ENCODE measurements around the gene DRC3.

DRC3 gene

DNA sequence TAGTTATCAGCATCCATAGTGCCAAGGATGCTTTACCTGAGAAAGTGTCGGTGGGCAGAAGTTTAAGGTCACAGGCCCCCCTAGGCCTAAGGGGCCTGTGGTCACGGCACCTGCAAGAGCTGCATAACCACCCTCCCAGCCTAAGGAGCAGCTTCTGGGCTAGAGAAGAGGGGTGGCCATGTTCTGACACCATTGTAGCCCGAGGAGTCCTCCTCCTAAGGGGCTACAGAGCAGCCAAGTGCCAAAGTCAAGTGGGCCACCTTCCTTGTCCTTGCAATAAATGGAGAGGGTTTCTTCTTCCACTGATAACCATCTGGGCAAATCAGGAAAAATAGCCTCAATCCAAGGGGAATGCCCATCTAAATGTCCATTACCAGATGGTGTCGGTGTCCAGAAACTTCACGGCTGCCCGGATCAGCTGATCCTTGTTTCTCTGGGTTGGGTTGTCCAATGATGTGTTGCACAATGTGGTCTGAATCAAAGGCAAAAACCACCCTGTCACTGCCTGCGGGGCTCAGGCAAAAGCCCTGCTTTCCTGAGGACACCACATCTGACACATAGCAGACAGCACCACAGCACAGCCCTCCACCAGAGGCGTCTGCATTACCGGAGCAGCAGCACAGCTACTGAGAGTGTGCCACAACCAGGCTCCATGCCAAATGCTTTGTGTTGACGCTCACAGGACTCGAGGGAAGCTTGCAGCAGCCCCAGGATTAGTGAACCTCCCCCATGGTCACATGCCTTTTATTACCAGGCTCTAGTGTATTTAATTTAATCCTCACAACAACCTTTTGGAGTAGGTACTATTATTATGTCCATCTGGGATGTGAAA is 53.5 kb downstream of the DRC3 start:
- DNase-seq: no peak

DNA sequence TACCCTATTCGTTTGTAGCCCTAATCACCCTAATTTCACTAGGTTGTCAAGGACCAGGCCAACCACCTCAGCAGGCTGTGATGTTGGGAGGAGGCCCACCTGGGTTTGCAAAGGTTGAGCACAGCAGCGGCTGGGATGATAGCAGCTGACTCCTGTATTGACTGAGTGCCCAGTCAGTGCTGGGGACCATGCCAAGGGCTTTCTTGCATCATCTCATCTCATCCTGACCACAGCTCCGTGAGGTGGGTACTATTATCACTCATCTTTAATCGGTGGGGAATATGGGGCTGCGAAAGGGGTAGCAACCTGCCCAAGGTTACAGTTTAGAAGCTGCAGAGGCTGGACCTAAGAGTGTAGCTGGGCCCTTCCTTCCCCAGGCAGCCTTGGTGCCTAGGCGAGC is 54.6 kb downstream of the DRC3 start:
- DNase-seq: no peak

DNA sequence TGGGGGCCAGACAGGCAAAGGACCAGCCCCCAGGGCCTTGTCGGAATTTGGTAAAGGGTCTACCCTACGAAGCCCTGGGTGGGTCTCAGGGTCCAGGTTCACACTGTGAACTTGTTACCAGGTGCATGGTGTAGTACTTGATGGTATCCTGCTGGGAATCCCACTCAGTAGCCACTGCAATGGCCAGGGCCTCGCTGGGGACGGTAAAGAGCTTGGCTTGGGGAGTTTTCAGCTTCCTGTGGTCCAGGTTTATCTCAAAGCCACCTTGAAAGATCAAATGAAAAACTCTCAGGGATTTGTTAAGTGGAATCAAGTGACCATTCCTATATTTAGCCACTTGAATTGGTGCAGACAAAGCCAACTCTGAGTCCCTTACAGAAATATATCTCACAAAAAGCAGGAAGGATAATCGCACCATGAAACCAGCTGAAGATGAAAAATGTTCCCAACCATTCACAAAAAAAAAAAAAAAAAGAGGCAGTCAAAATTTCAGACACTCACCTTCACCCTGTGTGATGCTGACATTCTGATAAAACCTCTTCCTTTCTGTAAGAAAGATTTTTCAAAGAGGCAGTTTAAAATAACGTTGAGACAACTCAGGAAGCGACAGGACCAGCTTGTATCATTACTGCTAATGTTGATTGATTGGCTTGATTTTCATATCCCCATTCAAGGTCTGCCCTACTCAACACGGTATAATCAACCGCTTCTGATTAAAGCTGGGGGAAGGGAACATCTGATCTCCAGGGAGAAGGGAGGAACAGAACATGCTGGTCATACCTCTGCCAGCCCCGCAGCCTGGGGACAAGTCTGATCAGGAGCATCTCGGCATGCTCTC is 55.7 kb downstream of the DRC3 start:
- no peak for DNase-seq

DNA sequence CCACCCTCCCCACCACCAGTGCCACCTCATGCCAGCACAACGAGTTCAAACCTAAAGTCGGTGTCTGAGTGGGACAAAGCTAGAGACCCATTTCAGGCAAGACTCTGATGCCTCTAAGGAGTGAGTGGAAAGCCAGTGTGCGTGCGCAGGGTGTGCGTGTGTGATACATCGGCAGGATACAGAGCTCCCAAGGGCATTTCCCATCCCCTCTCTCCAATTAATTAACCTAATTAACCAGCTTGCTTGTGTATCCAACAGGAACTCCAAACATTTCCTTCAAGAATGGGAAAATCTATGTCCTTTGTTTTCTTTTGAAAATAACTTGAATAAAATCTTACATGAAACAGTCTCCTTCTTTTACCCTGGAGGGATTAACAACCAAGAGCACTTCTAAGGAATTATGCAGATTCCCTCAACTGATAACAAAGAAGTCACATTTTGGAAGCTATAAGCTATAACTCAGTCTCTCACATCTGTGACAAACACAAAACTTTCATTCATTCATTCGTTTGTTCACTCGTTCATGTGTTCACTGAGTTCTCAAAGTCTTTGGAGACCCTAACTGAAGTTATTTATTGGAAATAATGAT is 56.4 kb downstream of the DRC3 start:
- DNase-seq: no peak

DNA sequence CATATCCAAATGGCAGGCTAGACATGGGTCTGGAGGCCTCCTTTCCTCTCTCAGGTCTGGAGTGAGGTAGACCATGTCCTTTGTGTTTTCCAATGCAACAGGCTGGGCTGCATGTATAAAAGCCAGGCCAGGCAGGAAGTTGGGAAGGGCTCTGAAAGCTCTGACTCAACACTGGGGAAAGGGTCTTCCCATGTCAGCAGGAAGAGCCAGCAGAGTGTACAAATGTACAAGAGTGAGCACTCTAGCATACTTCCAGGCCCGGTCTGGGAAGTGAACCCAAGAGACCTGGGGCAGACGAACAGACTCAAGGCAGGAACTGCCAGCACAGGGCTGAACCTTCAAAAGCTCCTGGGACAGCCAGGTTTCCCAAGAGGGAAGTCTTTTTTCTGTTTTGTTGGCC is 59.3 kb downstream of the DRC3 start:
- no peak for DNase-seq

DNA sequence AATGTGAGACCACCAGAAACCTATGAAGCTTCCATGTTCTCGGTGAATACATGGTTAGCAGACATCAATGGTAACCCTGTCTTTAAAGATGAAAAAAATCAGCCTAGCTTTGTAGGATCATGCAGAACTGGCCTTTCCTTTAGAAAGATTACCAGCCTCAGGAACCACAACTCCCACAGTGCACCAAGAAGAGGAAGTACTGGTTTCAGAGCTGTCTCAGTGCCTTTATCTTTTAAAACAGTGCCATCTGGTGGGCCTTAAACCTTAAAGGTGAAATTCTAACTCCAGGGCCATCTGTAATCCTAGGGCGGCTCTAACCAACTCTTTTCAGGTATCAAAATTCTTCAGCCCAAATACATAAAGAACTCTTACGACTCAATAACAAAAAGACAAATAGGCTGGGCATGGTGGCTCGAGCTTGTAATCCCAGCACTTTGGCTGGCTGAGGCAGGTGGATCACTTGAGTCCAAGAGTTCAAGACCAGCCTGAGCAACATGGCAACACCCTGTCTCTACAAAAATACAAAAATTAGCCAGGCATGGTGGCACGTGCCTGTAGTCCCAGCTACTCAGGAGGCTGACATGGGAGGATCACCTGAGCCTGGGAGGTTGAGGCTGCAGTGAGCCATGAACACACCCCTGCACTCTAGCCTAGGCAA is 60.9 kb downstream of the DRC3 start:
- peak; percentile 63 for DNase-seq

DNA sequence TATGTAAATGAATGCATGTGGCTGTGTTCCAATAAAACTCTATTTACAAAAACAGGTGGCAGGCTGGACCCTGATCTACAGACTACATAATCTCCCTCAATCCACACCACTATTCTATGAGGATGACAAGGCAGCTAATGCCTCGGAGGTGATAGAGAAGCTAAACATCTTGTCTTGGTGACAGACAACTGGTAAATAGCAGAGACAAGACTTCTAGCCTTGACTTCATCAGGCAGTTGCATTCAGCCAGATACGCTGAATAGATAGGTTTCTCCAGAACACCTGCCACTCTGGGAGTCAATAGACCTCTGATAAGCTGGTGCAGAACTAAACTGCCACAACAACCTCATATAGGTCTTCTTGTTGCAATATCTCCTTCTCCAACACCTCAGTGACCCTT is 63.0 kb downstream of the DRC3 start:
- DNase-seq: no peak

DNA sequence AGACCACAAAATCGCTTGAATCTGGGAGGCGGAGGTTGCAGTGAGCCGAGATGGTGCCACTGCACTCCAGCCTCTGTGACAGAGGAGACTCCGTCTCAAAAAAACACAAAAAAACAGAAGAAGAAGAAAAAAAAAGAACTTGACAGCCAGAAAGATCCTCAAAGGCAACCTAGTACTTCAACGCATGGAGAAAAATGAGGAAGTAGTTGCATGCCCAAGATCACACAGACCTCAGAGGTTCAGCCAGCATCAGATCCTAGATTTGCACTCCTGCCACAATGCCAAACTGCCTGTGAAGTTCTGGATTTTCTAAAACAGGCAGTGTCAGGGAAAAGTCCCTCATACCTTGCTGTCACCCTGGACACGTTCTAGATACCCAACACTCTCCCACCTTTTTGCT is 64.8 kb downstream of the DRC3 start:
- no peak for DNase-seq

DNA sequence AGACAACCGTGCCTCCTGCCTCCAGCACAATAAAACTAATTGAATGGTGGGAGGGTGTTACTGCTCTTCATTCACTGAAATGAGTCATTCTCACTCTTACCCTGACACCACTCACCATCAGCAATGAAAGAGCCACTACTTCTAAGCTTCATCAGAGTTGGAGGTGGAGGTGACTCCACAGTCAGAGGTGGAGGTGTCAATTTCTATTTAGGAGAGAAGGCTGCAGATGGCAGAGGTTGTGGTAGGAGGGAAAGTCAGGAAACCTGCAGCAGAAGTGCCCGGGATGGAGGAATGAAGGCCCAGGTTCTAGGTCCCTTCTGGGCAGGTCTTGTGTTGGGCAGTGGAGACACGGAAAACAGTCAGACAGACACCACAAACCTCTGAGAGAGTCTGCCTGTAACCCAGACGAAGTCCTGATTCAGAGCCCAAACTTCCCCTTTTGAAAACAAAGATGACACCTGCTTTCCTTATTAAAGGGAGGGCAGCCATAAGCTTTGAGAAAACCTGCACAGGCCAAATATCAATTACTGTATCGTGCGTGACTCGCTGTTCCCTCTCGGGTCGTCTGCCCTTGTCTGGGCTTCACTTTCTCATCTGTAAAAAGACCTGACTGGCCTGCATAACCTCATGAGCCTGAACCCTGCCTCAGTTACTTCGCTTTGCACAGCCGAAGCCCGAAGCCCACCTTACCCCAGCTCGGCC is 65.6 kb downstream of the DRC3 start:
- DNase-seq: no peak

DNA sequence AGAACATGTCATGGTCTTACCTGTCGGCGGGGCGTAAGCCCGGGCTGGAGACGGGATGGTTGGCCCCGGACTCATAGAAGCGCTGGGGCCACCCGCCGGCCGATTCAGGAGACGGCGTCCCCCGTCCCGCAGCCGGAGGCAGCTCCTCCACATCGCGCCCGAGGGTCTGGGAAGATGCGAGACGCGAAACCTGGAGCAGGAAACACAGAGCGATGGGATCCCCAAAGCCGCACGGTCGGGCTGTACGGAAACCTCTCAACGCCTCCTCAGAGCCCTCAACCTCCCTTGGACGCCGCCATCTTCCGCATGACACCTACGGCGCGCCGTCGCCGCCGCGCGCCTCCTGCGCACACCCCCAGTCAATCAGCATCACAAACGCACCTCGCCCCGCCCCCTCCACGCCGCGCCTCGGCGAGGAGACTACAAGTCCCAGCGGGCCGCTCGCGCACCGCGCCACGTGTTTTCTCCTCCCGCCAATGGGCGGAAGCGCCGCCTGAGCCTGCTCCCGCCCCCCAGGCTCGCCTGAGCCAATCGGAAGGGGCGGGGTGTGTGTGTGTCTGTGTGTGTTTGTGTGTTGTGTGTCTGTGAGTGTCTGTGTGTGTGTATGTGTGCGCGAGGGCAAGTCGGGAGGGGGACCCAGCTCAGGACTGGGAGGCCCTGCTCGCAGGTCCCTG is 66.3 kb downstream of the DRC3 start, which contains the start of the genes ATPAF2 and GID4:
ATPAF2 (minus strand) TSS at position 308 of the 674 bp plus-strand sequence; CDS start at position 153, 155 bp downstream.
GID4 (plus strand) TSS at position 548 of the 674 bp plus-strand sequence; CDS start at position 605, 57 bp downstream.
- DNase-seq: peak; percentile 100

DNA sequence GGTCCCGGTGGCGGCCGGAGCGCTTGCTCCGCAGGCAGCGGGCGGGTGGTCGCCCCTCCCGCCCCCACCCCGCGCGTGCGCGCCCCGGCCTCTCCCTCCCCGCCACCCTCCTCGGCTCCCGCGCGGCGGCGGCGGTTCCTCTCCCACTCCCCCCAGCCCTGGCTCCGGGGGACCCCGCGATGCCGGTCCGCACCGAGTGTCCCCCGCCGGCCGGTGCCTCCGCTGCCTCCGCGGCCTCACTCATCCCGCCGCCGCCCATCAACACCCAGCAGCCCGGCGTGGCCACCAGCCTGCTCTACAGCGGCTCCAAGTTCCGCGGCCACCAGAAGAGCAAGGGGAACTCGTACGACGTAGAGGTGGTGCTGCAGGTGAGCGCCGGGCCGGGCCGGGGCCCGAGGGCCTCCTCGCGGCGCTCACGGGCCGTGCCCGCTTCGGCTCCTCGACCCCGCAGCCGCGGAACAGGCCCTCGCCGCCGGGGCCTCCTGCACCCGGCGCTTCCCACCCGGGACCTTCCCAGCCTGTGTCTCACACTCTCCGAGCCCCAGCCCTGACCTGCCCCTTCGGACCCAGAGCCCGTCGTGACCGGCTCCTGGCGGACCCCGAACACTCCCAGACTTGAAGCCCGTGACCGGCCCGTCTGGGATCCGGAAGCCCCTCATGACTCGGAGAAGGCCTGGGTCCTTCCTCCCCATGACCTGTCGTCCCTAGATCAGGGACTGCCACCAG is 67.0 kb downstream of the DRC3 start:
- no peak for DNase-seq

DNA sequence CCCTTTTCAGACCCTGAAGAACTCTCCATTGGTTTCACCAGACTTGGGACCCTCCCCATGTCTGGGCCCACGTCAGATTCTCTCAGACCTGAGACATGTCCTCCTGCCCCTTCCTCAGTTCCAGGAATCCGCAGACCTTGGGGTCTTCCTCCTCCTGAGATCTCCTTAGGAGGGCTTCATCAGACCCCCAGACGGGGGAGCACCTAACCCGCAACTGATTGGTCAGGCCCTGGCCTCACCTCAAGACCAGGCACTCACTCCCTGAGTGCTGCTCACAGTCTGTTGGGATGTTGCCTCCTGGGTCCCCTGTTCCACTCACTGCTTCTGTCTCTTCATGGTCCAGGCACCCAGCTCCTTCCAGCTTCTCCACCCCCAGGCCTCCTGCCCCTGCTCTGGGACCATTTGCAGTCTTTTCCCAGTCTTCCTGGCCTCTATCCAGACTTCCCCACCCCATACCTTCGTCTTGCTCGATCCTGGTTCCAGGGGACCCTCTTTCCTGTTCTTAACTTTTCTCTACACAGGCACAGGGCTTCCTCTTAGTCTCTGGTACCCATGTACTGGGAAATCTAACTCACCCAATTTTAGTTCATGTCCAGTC is 67.7 kb downstream of the DRC3 start:
- DNase-seq: no peak

DNA sequence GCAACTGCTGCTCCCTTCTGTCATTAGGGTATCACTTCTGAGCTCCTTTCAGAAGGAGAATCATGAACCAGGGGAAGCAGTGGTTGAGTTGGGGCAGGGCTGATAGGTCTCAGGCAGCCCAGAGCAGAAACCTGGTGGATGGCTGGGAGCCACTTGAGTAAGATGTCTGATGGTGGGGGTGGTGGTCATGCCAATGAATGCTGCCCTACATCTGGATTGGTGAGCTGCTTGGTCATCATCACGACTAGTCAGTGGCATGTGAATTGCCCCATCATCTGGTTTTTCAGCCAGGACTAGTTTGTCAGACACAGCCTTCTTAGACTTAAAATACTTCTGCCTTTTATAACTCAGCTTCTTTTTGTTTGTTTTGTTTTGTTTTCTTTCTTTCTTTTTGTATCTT is 69.1 kb downstream of the DRC3 start:
- no peak for DNase-seq

DNA sequence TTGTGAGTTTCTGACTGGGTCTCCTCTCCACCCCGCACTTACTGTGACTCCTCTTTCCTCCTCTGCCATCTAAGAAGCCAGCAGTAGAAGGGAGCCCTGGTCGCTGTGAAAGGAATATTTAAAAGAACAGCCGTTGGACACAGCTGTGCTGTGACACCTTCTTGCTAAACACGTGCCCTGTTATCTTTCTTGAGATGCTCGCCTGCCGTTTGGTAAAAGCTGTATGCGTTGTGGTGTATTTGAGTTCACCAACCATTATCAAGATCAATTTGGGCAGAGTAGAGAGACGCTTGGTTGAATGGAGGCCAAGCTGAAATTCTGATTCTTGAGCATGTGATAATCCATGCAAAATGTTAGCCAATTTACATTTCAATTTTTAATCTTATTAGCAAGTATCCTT is 70.3 kb downstream of the DRC3 start:
- DNase-seq: no peak

DNA sequence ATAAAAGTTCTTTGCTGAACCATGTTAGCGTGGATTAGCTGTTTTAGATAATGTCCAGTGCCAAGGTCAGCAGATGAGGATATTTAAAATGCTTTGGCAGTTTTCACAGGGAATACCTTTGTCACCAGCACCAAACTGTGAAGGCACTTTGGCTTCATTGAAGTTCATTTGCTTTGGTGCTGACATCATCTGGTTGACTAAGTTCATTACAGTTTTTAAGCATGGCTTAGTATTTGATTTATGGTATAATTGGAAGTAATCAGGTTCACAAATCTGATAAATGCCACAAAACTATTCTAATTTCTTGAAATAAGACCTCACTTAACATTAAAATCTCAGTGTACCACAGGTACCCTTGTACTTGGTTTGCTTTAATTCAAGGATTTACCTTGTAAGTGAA is 70.8 kb downstream of the DRC3 start:
- DNase-seq: no peak

DNA sequence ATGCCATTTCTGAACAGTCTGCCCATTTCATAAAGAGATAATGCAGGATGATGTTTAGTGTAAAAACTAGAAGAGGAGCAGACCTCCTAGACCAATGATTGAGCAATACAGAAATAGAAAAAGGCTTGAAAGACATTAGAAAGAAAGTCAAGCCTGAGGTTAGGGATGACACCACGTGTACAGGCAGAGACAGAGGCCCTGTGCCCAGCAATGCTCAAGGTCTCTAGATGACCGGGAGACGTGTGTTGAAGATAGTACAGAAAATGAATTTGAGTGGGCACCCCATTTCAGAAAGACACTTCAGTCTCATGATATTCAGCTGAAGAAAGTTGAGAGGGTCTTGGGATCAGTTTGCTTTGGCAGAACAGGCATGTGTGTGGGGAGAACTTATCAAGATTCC is 71.9 kb downstream of the DRC3 start:
- no peak for DNase-seq

DNA sequence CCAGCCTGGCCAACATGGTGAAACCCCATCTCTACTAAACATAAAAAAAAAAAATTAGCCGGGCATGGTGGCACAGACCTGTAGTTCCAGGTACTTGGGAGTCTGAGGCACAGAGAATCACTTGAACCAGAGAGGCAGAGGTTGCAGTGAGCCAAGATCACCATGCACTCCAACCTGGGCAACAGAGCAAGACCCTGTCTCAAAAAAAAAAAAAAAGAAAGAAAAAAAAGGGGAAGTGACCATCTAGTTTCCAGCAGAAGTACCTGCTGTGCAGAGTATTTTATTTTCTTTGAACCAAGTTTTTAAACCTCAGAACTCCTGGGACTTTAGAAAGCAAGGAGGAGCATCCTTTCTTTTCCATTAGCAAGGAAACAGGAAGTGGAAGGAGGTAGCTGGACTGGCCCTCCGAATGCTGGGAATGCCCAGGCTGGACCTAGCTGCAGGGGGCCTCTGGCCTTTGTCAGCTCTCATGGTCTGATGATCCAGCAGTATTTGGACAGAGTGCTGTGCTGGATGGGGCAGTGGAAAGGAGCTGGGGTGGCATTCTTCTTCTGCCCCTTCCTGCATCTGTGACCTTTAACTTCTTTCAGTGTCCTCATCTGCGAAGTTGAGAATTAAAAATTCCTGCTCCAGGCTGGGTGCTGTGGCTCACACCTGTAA is 73.2 kb downstream of the DRC3 start:
- no peak for DNase-seq

DNA sequence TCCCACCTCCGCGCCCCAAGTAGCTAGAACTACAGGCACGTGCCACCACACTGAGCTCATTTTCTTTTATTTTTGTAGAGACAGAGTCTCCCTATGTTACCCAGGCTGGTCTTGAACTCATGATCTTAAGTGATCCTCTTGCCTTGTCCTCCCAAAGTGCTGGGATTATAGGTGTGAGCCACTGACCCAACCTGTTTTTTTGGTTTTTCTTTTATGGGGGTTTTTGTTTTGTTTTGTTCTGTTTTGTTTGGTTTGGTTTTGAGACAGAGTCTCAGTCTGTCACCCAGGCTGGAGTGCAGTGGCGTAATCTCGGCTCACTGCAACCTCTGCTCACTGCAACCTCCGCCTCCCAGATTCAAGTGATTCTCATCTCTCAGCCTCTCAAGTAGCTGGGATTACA is 82.9 kb downstream of the DRC3 start:
- DNase-seq: no peak

DNA sequence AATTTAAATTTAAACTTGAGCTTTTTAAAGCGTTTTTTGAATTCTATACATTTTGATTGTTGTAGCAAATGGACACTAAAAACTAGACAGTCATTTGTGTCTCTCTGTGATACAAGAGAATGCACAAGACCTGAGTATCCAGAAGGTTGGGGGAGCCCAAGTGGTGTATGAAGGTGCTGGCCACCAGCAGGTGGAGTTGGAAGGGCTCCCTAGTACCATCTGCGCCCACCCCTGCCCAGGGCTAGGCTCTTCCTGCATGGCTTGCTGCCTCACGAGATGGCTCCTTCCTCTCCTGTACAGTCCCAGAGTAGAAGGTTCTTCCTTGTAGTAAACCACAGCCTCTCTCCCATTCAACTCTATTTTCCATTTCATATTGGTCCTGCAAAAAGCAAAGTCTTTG is 83.6 kb downstream of the DRC3 start:
- DNase-seq: no peak

DNA sequence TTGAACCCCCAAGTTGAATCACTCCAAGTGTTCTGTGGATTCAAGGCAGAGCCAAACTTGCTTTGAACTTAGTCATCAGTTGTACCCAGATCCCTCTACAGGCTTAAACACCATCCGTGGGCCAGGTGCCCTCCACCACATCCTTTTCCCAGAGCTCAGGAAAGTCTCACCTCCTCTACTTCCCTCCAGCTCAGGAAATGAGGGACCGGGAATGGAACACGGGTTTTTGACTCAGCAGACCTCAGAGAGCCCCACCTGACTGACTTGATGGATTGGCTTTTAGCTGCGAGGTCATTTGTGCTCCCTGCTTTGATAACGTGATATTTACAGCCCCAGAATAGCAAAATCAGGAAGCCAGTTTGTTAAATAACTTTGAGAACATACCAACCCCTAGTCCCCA is 86.6 kb downstream of the DRC3 start:
- DNase-seq: no peak

All from right hindlimb (tissue), 1 donor.